ENCODE measurements around the gene GALNT13.

Gene GALNT13

GRCh38 chr2:153990771-153991170 is 119.0 kb downstream of the GALNT13 start:
- TF ChIP-seq SIN3A (IDR thresholded peaks at IDR 0.05; ENCODE audit: borderline replicate concordance, insufficient read depth, low read length) (no peak), POLR2AphosphoS5 (IDR thresholded peaks at IDR 0.05; ENCODE audit: low read depth, low read length) (no peak), TAF1 (IDR thresholded peaks at IDR 0.05; ENCODE audit: borderline replicate concordance, insufficient read depth, low read length) (no peak), FOXP2 (optimal IDR thresholded peaks at IDR 0.05; ENCODE audit: borderline replicate concordance, extremely low read depth, extremely low read length, insufficient read depth) (no peak)
- TF ChIP-seq, protein P1, sequence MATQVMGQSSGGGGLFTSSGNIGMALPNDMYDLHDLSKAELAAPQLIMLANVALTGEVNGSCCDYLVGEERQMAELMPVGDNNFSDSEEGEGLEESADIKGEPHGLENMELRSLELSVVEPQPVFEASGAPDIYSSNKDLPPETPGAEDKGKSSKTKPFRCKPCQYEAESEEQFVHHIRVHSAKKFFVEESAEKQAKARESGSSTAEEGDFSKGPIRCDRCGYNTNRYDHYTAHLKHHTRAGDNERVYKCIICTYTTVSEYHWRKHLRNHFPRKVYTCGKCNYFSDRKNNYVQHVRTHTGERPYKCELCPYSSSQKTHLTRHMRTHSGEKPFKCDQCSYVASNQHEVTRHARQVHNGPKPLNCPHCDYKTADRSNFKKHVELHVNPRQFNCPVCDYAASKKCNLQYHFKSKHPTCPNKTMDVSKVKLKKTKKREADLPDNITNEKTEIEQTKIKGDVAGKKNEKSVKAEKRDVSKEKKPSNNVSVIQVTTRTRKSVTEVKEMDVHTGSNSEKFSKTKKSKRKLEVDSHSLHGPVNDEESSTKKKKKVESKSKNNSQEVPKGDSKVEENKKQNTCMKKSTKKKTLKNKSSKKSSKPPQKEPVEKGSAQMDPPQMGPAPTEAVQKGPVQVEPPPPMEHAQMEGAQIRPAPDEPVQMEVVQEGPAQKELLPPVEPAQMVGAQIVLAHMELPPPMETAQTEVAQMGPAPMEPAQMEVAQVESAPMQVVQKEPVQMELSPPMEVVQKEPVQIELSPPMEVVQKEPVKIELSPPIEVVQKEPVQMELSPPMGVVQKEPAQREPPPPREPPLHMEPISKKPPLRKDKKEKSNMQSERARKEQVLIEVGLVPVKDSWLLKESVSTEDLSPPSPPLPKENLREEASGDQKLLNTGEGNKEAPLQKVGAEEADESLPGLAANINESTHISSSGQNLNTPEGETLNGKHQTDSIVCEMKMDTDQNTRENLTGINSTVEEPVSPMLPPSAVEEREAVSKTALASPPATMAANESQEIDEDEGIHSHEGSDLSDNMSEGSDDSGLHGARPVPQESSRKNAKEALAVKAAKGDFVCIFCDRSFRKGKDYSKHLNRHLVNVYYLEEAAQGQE (IDR thresholded peaks at IDR 0.05; ENCODE audit: insufficient read depth in 1 of 2, low read depth in 2 of 2, low read length in 2 of 2), result no peak

DNA sequence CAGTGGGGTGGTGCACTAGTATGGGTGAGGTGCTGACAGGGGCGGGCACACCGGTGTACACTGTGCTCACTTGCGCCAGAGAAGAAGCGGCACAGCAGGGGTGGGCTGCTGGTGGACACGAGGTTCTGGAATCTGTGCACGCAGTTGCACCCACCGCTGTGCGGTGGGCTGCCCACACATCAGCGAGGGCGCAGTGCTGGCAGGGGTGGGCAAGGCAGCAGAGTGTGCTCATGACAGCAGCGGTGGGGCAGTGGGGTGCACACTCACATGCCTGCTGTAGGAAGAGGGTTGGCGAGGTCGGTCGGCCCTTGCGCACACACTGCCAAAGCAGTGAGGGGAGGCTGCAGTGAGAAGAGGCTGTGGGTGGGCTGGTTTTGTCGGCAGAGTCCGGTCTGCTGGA is 141.8 kb downstream of the GALNT13 start:
- TF ChIP-seq POLR2AphosphoS5 (IDR thresholded peaks at IDR 0.05; ENCODE audit: low read depth, low read length) (no peak), FOXP2 (optimal IDR thresholded peaks at IDR 0.05; ENCODE audit: borderline replicate concordance, extremely low read depth, extremely low read length, insufficient read depth) (no peak), SIN3A (IDR thresholded peaks at IDR 0.05; ENCODE audit: borderline replicate concordance, insufficient read depth, low read length) (no peak), TAF1 (IDR thresholded peaks at IDR 0.05; ENCODE audit: borderline replicate concordance, insufficient read depth, low read length) (no peak)
- TF ChIP-seq, protein P1 (IDR thresholded peaks at IDR 0.05; ENCODE audit: insufficient read depth in 1 of 2, low read depth in 2 of 2, low read length in 2 of 2), result no peak

DNA sequence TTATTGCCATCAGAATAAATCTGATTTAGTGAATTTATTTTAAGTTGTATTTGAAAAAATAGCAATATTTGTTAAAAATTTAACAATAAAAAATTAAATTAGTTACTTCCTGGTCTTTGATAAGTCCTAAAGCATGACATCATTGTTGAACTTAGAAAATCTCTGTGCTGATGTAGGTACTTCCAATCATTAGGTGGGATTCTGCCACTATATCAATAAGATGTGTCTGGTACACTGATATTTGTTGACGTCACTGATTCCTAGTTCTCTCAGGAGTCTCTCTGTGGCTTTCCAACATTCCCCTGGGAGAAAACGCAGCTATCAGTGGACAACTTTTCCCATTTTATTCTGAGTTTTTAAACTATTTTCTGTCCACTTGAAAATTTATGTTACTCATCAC is 143.5 kb downstream of the GALNT13 start:
- TF ChIP-seq FOXP2 (optimal IDR thresholded peaks at IDR 0.05; ENCODE audit: borderline replicate concordance, extremely low read depth, extremely low read length, insufficient read depth) (no peak), POLR2AphosphoS5 (IDR thresholded peaks at IDR 0.05; ENCODE audit: low read depth, low read length) (no peak), SIN3A (IDR thresholded peaks at IDR 0.05; ENCODE audit: borderline replicate concordance, insufficient read depth, low read length) (no peak), TAF1 (IDR thresholded peaks at IDR 0.05; ENCODE audit: borderline replicate concordance, insufficient read depth, low read length) (no peak)
- TF ChIP-seq, protein P1 (IDR thresholded peaks at IDR 0.05; ENCODE audit: insufficient read depth in 1 of 2, low read depth in 2 of 2, low read length in 2 of 2), result no peak

DNA sequence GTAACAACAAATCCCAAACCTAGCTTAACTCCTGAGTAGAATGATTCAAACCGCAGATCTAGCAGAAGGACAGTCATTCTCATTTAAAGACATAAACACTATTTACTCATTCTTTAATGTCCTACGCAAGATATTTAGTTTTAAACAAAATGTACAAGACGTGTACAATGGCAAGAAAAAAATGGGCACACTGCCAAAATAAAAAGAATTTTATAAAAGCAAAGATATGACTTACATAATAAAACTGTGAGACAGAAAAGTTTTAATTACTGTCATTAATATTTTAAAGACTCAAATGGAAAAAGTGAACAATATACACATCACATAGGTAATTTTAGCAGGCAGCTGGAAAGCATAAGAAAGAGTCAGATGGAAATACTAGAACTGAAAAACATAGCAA is 157.8 kb downstream of the GALNT13 start:
- TF ChIP-seq SIN3A (IDR thresholded peaks at IDR 0.05; ENCODE audit: borderline replicate concordance, insufficient read depth, low read length), result no peak

DNA sequence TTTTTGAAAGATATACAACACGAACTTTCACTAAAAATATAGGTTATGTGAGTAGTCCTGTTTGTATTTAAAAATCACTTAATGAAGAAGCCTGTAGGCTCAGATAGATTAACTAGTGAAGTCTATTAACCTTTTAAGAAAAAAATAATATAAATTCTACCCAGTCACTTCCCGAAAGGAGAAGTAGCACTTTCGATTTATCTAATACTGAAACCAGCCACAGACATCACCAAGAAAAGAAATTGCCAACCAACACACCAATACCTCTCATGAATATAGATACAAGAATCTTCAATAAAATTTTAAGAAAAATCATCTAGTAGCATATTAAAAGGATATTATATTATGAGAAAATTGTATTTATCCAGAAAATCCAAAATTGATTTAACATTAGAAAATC is 160.5 kb downstream of the GALNT13 start:
- TF ChIP-seq SIN3A (IDR thresholded peaks at IDR 0.05; ENCODE audit: borderline replicate concordance, insufficient read depth, low read length), result no peak
- no peak for TF ChIP-seq FOXP2 (optimal IDR thresholded peaks at IDR 0.05; ENCODE audit: borderline replicate concordance, extremely low read depth, extremely low read length, insufficient read depth)
- TF ChIP-seq POLR2AphosphoS5 (IDR thresholded peaks at IDR 0.05; ENCODE audit: low read depth, low read length), result no peak
- TF ChIP-seq, protein P1 (IDR thresholded peaks at IDR 0.05; ENCODE audit: insufficient read depth in 1 of 2, low read depth in 2 of 2, low read length in 2 of 2), result no peak
- no peak for TF ChIP-seq TAF1 (IDR thresholded peaks at IDR 0.05; ENCODE audit: borderline replicate concordance, insufficient read depth, low read length)

Measured in PFSK-1 (cell line).